Urothelium cell line (cell line): ENCODE data around the gene C1orf50.
"Not testable (repeated sequence)": the region's sequence is repeated elsewhere in the genome, so short reads cannot be mapped to it uniquely, and the experiment has no call there.

ENCODE experiments used
- DNase-seq: peaks from one replicate; pipeline ENCODE4 v3.0.0; 2011; ENCODE audit warnings: low spot score, mixed read lengths
- FAIRE-seq: peaks from 2 replicates; lab custom pipeline; 2011; peaks lifted over from hg19 to GRCh38; lab: Jason Lieb, UNC

Gene C1orf50

GRCh38 chr1:42797414-42797813 lies 30.4 kb downstream of the C1orf50 start:
- FAIRE-seq (no peak), DNase-seq (no peak)

DNA sequence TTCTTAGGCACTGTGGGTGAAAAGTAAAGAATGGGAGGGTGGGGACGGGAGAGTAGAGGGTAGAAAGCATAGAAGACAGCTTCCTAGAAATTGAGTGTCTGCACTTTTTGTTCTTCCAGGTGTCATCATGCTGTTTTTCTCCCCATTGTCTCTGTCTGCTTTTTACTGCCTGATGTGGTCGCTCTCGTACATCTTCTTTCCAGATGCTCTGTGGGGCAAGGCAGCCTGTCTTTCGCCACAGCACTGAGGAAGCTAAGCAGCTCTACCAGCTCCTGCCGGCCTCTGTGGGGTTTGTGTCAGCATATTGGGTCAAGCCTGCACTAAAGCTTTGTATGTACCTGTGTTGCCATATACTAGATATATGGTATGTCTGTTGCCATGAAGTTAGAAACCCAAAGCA lies 30.9 kb downstream of the C1orf50 start:
- FAIRE-seq (no peak), DNase-seq (no peak)

GRCh38 chr1:42801832-42802473 lies 34.9 kb downstream of the C1orf50 start:
- DNase-seq (no peak), FAIRE-seq (no peak)

DNA sequence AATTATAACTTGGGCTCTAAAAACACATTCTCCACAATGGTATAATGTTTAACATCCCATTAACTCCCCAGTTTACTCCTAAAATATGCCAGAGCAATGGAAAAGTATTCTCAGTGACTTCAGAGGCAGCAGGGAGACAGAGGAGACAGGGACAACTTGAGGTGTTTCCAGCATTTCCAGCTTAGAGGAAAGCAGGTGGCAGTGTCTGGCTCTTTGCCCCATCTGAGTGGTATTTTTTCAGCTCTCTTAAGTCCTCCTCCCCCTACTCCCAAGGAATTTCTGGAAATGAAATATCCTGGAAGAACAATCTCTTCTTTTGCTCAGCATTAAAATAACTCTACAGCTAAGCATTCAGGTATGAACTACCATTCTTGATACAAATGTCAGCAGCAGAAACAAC lies 39.1 kb downstream of the C1orf50 start:
- no peak for FAIRE-seq
- no peak for DNase-seq

- DNase-seq (no peak), FAIRE-seq (no peak)
Observed at GRCh38 chr1:42806593-42806992, 39.5 kb downstream of the C1orf50 start.

GRCh38 chr1:42807056-42807668 lies 40.1 kb downstream of the C1orf50 start:
- DNase-seq (no peak), FAIRE-seq (peak; percentile 13)

DNA sequence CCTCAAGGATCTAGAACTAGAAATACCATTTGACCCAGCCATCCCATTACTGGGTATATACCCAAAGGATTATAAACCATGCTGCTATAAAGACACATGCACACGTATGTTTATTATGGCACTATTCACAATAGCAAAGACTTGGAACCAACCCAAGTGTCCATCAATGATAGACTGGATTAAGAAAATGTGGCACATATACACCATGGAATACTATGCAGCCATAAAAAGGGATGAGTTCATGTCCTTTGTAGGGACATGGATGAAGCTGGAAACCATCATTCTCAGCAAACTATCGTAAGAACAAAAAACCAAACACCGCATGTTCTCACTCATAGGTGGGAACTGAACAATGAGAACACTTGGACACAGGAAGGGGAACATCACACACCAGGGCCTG lies 47.8 kb downstream of the C1orf50 start:
- FAIRE-seq, DNase-seq: not testable (repeated sequence)

- FAIRE-seq = no peak
- DNase-seq = peak; percentile 18
Observed at GRCh38 chr1:42815941-42816584, 49.0 kb downstream of the C1orf50 start.

DNA sequence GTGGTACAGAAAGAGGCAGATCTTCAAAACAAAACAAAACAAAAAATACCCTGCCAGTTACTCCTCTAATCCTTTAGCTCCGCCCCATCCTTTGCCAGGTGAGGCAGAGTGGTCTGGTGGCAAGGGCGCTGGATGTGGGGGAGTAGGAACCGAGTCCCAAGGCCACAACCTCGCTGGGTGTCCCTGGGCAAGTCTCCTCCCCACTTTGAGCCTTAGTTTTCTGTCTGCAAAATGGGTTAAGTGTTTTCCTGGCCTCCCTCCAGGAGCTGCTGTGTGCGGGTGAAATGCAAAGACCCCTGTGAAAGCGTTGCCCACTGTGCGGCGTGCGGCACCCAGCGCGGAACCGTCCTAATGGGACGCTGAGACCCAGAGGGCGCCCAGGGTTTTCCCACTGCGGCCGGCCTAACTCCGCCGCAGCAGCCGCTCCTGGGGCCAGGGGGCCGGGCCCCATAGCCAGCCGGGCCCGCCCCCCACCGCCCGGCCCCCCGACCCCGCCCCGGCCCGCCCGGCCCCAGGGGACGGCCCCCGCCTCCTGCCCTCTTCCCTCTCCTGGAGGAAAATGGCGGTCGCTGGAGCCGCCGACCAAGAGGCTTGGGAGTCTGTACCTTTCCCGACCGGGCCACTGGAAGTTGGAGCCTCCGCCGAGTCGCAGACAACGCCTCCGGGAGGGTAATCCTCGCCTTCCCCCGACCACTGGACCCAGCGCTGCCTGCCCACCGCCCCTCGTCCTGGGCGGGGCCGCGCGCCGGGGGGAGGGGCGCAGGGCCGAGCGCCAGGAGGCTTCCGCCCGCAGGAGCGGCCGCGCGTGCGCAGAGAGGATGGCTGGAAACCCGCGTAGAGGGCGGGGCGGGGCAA lies 49.8 kb downstream of the C1orf50 start, which contains the start of the genes ERMAP and SVBP:
TSS of gene ERMAP (plus strand) at position 538 of the 855 bp plus-strand sequence. CDS start 13,327 bp downstream, outside the sequence.
TSS of gene SVBP (minus strand) at position 813 of the 855 bp plus-strand sequence. CDS start 853 bp downstream, outside the sequence.
- peak; percentile 87 for FAIRE-seq
- peak; percentile 99 for DNase-seq

DNA sequence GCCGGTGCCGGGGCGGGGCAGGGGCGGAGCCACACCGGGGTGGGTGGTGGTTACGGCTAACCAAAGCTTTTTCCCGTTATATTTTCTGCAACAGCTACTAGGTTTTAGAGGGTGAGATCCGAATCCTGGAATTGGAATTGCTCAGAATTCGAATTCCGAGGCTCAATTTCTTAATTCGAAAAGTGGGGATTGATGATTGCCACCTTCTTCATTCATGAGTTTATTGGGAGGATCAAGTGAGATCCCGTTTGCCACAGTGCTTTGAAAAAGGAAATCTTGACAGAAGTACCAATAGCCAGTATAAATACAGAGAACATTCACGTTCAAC lies 50.4 kb downstream of the C1orf50 start:
- FAIRE-seq = no peak
- no peak for DNase-seq

DNA sequence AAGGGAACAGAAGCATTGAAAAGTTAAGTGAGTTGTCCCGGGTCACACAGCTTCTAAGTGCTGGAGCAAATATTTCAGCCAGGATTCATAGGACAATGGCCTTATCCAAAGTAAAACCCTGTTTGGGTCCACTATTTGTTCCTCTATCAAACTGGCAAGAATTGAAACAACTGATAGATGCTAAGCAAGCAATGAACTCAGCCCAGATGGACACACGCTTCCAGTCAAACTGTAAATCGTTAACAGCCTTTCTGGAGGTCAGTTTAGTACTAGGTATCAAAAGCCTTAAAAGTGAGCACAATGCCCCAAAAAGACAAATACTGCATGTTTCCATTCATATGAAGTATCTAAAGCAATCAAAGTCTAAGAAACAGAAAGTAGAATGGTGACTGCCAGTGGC lies 50.9 kb downstream of the C1orf50 start:
- FAIRE-seq (no peak), DNase-seq (no peak)

DNA sequence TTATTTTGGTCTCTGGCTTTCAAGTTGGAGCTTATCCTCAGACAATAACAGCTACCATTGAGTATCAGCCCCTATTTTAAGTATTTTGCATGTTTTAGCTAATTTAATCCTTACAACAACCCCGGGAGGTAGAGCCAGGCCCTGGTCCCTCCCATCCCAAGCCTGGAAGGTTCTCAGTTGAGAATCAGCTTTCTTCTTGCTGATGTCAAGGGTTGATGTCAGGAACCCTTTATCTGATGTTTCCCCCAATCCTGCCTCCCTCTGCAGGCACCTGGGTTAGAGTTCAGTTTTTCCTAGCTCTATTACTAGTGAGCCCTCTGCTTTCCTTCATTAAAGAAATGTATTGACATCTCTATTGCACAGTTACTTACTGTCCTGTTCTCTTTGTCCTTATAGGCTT lies 53.8 kb downstream of the C1orf50 start:
- no peak for DNase-seq
- no peak for FAIRE-seq

GRCh38 chr1:42821690-42822089 lies 54.6 kb downstream of the C1orf50 start:
- FAIRE-seq (no peak), DNase-seq (no peak)

- FAIRE-seq (no peak), DNase-seq (no peak)
Observed at GRCh38 chr1:42822800-42823392, 55.8 kb downstream of the C1orf50 start.

DNA sequence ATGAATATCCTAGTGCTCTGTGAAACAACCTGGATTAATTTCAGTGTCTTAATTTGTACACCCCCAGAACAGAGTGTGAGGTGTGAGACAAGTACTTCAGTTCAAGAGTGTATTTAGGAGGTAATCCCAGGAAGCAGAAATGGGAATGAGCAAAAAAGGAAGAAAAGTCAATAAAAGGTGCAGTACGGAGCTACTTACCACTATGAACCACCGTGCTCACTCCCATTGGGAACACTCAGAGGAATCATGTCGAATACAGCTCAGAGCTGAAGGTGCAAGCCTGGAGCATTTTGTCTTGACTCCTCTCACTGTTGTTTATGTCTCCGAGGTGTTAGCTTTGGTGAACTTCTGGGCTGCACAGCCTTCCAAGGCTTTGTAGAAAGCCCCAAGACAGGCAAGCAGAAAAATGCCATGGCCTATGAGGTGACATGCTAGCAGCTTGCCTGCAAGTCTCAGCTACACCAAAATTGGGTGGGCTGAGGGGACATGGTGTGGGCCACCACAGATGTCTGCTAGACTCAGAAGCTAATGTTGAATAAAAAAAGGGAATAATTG lies 57.5 kb downstream of the C1orf50 start:
- DNase-seq (no peak), FAIRE-seq (peak; percentile 52)

DNA sequence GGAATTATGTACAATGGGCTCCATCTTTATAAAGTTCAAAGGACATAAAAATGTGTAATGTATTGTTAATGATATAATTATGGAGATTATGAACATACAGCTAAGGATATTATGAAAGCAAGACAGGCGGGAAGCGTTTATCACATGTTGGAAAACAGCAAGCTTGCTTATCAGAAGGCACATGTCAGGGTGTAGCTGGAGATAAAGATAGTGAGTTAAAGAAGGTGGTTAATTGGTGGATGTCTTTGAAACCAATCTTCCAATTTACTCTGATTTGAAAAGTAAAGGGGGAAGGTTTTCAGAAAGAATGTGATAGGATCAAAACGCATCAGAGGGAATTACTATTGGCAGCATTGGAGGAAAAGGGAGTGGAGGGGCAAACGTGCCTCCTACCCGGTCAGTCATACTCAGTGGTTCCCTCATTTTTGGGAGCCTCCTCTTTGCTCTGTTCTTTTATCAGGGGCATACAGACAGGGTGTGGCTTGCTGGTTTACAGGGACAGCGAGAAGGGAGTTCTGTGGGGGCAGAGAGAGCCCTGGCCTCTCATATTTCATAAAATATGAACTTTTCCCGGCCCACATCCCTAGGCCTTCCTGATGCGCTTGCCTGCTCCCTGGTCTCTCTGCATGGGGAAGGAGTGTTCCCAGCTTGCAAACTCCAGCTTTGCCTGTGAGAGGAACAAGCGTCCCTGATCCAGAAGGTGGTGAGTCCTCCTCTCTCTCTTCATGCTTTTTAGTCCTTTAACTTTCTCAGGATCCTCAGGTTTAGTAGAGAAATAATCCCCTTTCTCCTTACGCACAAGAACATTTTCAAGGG lies 58.2 kb downstream of the C1orf50 start:
- DNase-seq = no peak
- FAIRE-seq = peak; percentile 65
